ENCODE results near the gene MYO9A. TPM values are rescaled to one million over a fixed set of nuclear protein-coding genes. Genes with fewer than 3 reads are reported as not detected.

Gene MYO9A
- total RNA-seq, 1 experiment from 2014 or later: 21.4 TPM

DNA sequence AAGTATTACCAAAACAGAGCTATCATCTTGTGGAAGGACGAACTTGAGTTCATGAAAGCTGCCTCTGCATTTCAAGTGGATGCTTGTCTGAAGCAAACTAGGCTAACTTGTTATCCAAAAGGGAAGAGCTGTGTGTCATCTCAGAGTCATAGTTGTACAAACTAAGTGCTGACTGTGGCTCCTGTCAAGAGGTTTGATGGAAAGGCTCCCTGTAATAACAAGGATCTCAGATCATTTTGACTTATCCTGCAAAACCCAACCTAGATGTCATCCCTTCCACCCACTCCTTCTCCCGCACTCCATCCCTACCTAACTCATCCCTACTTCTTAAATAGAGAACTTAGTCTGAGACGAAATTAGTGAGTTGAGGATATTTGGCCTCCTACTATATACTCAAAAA is 196.8 kb downstream of the MYO9A start:
- H2BK5ac ChIP-seq (ENCODE audit: insufficient read length, low read length): no peak overlapping the region
- Mint-ChIP-seq H3K36me3 (ENCODE audit: insufficient read depth in 1 of 3, low read depth in 3 of 3) (no peaks in the 10 kb centered on the region), H3K4me1 (peaks cover 4% of the 10 kb centered on the region in 2 experiments), H3K4me3 (no peak overlapping the region), H3K9me3 (no peaks in the 10 kb centered on the region), H3K27me3 (ENCODE audit: low read depth) (no peaks in the 10 kb centered on the region), H3K27ac (no peak overlapping the region)
- H2BK12ac ChIP-seq (ENCODE audit: insufficient read length, low read depth, low read length): no peak overlapping the region
- no peak overlapping the region for H4K91ac ChIP-seq (ENCODE audit: insufficient read length, low read depth, low read length)
- H3K27ac ChIP-seq (ENCODE audit: insufficient read length, low read depth, low read length): no peak overlapping the region
- H3K27me3 ChIP-seq (ENCODE audit: insufficient read depth, low read length): no peaks in the 10 kb centered on the region
- H4K8ac ChIP-seq (replicated peaks; ENCODE audit: insufficient read length, low read depth, low read length): no peak overlapping the region
- DNase-seq: no peak
- H2BK120ac ChIP-seq (ENCODE audit: low read depth, low read length, poor library complexity, severe bottlenecking): no peak overlapping the region
- H3K4ac ChIP-seq (ENCODE audit: low read depth, low read length): no peak overlapping the region
- H2BK20ac ChIP-seq (ENCODE audit: low read depth, low read length, poor library complexity, severe bottlenecking): no peak overlapping the region
- no peak overlapping the region for H3K18ac ChIP-seq (ENCODE audit: insufficient read length, low read depth, low read length)
- H3K79me2 ChIP-seq (ENCODE audit: insufficient read depth, low read length): no peaks in the 10 kb centered on the region
- TF ChIP-seq, protein P1, sequence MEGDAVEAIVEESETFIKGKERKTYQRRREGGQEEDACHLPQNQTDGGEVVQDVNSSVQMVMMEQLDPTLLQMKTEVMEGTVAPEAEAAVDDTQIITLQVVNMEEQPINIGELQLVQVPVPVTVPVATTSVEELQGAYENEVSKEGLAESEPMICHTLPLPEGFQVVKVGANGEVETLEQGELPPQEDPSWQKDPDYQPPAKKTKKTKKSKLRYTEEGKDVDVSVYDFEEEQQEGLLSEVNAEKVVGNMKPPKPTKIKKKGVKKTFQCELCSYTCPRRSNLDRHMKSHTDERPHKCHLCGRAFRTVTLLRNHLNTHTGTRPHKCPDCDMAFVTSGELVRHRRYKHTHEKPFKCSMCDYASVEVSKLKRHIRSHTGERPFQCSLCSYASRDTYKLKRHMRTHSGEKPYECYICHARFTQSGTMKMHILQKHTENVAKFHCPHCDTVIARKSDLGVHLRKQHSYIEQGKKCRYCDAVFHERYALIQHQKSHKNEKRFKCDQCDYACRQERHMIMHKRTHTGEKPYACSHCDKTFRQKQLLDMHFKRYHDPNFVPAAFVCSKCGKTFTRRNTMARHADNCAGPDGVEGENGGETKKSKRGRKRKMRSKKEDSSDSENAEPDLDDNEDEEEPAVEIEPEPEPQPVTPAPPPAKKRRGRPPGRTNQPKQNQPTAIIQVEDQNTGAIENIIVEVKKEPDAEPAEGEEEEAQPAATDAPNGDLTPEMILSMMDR (conservative IDR thresholded peaks at IDR 0.05): no peak
- 100% methylated on average over 1 of the region's 3 CpGs for WGBS (ENCODE audit: extremely low coverage, insufficient read length, low lambda C conversion rate)
- H3K9ac ChIP-seq (ENCODE audit: extremely low read depth, insufficient read length, low read length): no peak overlapping the region
- no peak overlapping the region for H3K23ac ChIP-seq (ENCODE audit: insufficient read length, low read depth, low read length)
- no peak overlapping the region for H2BK15ac ChIP-seq (ENCODE audit: low read depth, low read length)
- H2AK5ac ChIP-seq (ENCODE audit: insufficient read length, low read length): no peak overlapping the region
- H3K79me1 ChIP-seq (ENCODE audit: insufficient read depth, low read depth, low read length, poor library complexity, severe bottlenecking): no peaks in the 10 kb centered on the region
- no peaks in the 10 kb centered on the region for H3K9me3 ChIP-seq (ENCODE audit: control insufficient read depth, low read depth, low read length)
- H2AFZ ChIP-seq (ENCODE audit: low read length): no peak overlapping the region
- no peaks in the 10 kb centered on the region for H4K20me1 ChIP-seq (ENCODE audit: control insufficient read depth, insufficient read depth, insufficient read length)
- H3K56ac ChIP-seq (ENCODE audit: insufficient read length, low read depth, low read length): no peak overlapping the region
- H3K4me2 ChIP-seq (ENCODE audit: insufficient read depth, insufficient read length, low read length): no peak overlapping the region
- H3T11ph ChIP-seq (ENCODE audit: low read length): no peak overlapping the region
- no peaks in the 10 kb centered on the region for H3K23me2 ChIP-seq (ENCODE audit: insufficient read length, low read depth, low read length, poor library complexity, severe bottlenecking)
- no peaks in the 10 kb centered on the region for H3K4me1 ChIP-seq (ENCODE audit: insufficient read depth, low read length)
- H3K14ac ChIP-seq (ENCODE audit: insufficient read depth, low read length): no peak overlapping the region
- no peak overlapping the region for H4K5ac ChIP-seq (ENCODE audit: insufficient read length, low read depth, low read length)
